Mesenchymal stem cell (in vitro differentiated cells and primary cell): ENCODE measurements around the gene ASCC1.
A peak's percentile ranks its signal among the peaks of the same experiment; 100 is the strongest.

ENCODE experiments used
- DNase-seq: peaks from one replicate; pipeline ENCODE4 v3.0.0-alpha.2; 2013
- H2AFZ ChIP-seq: one replicate; pipeline ENCODE4 v1.6.1; 2013; ENCODE audit warnings: low read depth, mild to moderate bottlenecking, control low read depth, inconsistent platforms, low read length, moderate library complexity
- H2AK5ac ChIP-seq: 2 replicates; pipeline ENCODE4 v1.6.1; 2013; ENCODE audit warnings: low read length, moderate library complexity, mild to moderate bottlenecking, inconsistent platforms; ENCODE audit not compliant: severe bottlenecking
- H2BK120ac ChIP-seq: one replicate; pipeline ENCODE4 v1.6.1; 2013; ENCODE audit warnings: low read depth, mild to moderate bottlenecking, inconsistent platforms, low read length, moderate library complexity
- H2BK12ac ChIP-seq, 2 experiments: one replicate each; pipeline ENCODE4 v1.6.1; 2013; ENCODE audit warnings: inconsistent platforms in 2 of 2, low read length in 2 of 2, mild to moderate bottlenecking in 2 of 2, moderate library complexity in 2 of 2, control low read depth in 1 of 2
- H2BK15ac ChIP-seq: one replicate; pipeline ENCODE4 v1.6.1; 2013; ENCODE audit warnings: mild to moderate bottlenecking, low read depth, inconsistent platforms; ENCODE audit not compliant: poor library complexity, severe bottlenecking
- H2BK5ac ChIP-seq: 2 replicates; pipeline ENCODE4 v1.6.1; 2013; ENCODE audit warnings: low read depth, mild to moderate bottlenecking, low read length, control low read depth, inconsistent platforms; ENCODE audit not compliant: poor library complexity, severe bottlenecking
- H3K14ac ChIP-seq, 2 experiments: one replicate each; pipeline ENCODE4 v1.6.1; 2013; ENCODE audit warnings: inconsistent platforms in 2 of 2, low read length in 2 of 2, control low read depth in 1 of 2, mild to moderate bottlenecking in 1 of 2, moderate library complexity in 1 of 2
- H3K18ac ChIP-seq, 2 experiments: one replicate each; pipeline ENCODE4 v1.6.1; 2013; ENCODE audit warnings: inconsistent platforms in 2 of 2, low read length in 2 of 2, control low read depth in 1 of 2, low read depth in 1 of 2, mild to moderate bottlenecking in 1 of 2
- H3K23ac ChIP-seq, 2 experiments: one replicate each; pipeline ENCODE4 v1.6.1; 2013; ENCODE audit warnings: inconsistent platforms in 2 of 2, low read length in 2 of 2, mild to moderate bottlenecking in 2 of 2, moderate library complexity in 2 of 2, control low read depth in 1 of 2
- H3K27ac ChIP-seq: 2 replicates; pipeline ENCODE4 v1.5.1; 2013; ENCODE audit warnings: mild to moderate bottlenecking, moderate library complexity, low read length, control low read depth, inconsistent platforms; ENCODE audit not compliant: poor library complexity, severe bottlenecking
- H3K27me3 ChIP-seq, 2 experiments: 2 replicates each; pipeline versions ENCODE4 v1.6.1 to v1.7.0; 2013; ENCODE audit warnings: low read length in 2 of 2, mild to moderate bottlenecking in 2 of 2, moderate library complexity in 2 of 2, control low read depth in 1 of 2, inconsistent platforms in 1 of 2; ENCODE audit not compliant: control insufficient read depth in 1 of 2, insufficient read depth in 1 of 2
- H3K36me3 ChIP-seq, 2 experiments: 2 replicates each; pipeline versions ENCODE4 v1.6.1 to v1.7.0; 2013; ENCODE audit warnings: low read length in 2 of 2, control low read depth in 1 of 2, inconsistent platforms in 1 of 2, low read depth in 1 of 2, mild to moderate bottlenecking in 1 of 2; ENCODE audit not compliant: insufficient read depth in 2 of 2, control insufficient read depth in 1 of 2
- H3K4ac ChIP-seq, 2 experiments: one replicate each; pipeline ENCODE4 v1.6.1; 2013; ENCODE audit warnings: inconsistent platforms in 2 of 2, low read length in 2 of 2, mild to moderate bottlenecking in 2 of 2, moderate library complexity in 2 of 2, control low read depth in 1 of 2, low read depth in 1 of 2
- H3K4me1 ChIP-seq: 2 replicates; pipeline ENCODE4 v1.6.1; 2013; ENCODE audit warnings: low read depth, low read length, control low read depth; ENCODE audit not compliant: control insufficient read depth, insufficient read depth
- H3K4me2 ChIP-seq: 2 replicates; pipeline ENCODE4 v1.6.1; 2013; ENCODE audit warnings: low read length, mild to moderate bottlenecking, inconsistent platforms; ENCODE audit not compliant: poor library complexity, severe bottlenecking
- H3K4me3 ChIP-seq, 2 experiments: 2 replicates each; pipeline versions ENCODE4 v1.5.1 to v1.7.0; 2013; ENCODE audit warnings: low read length in 2 of 2, mild to moderate bottlenecking in 2 of 2, control low read depth in 1 of 2, low read depth in 1 of 2; ENCODE audit not compliant: insufficient read depth in 1 of 2
- H3K79me1 ChIP-seq: replicated peaks from 2 replicates; pipeline ENCODE4 v1.6.1; 2013; ENCODE audit warnings: mild to moderate bottlenecking, control low read depth, low read length, inconsistent platforms; ENCODE audit not compliant: poor library complexity, severe bottlenecking
- H3K9ac ChIP-seq: 2 replicates; pipeline ENCODE4 v1.7.0; 2013; ENCODE audit warnings: mild to moderate bottlenecking, low read length, moderate library complexity
- H3K9me3 ChIP-seq: 2 replicates; pipeline ENCODE4 v1.7.0; 2013; ENCODE audit warnings: mild to moderate bottlenecking, low read length; ENCODE audit not compliant: control insufficient read depth
- H4K8ac ChIP-seq: one replicate; pipeline ENCODE4 v1.6.1; 2013; ENCODE audit warnings: inconsistent platforms, mild to moderate bottlenecking, low read length, moderate library complexity
- H4K91ac ChIP-seq: one replicate; pipeline ENCODE4 v1.6.1; 2013; ENCODE audit warnings: mild to moderate bottlenecking, low read length, inconsistent platforms
- WGBS: methylation state at CpG from one replicate; pipeline ENCODE4 v1.1.7; 2013; ENCODE audit warnings: mixed read lengths; 5-methylcytosine and 5-hydroxymethylcytosine counted together

The ASCC1 gene

GRCh38 chr10:72086466-72087391, 129.3 kb downstream of the ASCC1 start:
- Histone ChIP-seq H3K23ac (no peak overlapping the region), H3K79me1 (no peaks in the 10 kb centered on the region), H3K4ac (no peak overlapping the region), H2AFZ (no peak overlapping the region), H3K4me3 (peak overlapping the region; percentile 3 to 37), H3K14ac (no peak overlapping the region), H3K9me3 (no peaks in the 10 kb centered on the region), H3K4me2 (peak overlapping the region; percentile 82), H2BK120ac (no peak overlapping the region), H2BK12ac (no peak overlapping the region), H3K27ac (no peak overlapping the region), H3K18ac (no peak overlapping the region), H3K36me3 (no peaks in the 10 kb centered on the region), H2BK5ac (no peak overlapping the region), H2BK15ac (no peak overlapping the region), H3K27me3 (peaks cover 49 to 51% of the 10 kb centered on the region in 2 experiments), H2AK5ac (no peak overlapping the region), H3K4me1 (peaks cover 25% of the 10 kb centered on the region), H4K8ac (no peak overlapping the region), H3K9ac (no peak overlapping the region), H4K91ac (peak overlapping the region; percentile 43)
- DNase-seq: no peak
- 24% methylated on average over 44 of the region's 61 CpGs for WGBS

DNA sequence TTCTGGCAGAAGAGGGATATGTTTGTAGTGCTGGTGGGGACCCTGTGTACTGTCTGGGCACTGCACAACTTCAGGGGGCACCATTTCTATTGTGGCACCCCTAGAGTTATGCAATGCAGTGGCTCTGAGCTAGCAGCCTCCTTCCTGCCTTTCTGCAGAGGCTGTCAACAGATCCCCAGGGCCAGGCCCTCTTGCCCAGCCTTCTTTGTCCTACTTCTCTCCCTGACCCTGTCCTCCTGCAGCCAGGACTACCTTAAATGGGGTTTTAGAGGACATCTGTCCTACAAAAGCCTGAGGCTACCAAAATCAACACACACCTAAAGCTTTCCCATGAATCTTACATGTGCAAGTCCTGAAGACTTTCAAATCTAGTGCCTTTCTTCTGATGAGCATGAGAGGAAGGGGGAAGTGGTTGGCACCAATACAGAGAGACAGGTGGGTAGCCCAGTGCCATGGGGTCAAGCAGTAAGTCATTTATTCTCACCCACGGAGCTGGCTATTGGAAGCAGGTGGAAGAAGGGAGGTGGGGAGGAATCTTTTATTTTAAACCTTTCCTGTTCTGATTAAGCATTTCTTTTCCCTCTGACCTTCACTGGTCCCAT, 130.1 kb downstream of the ASCC1 start:
- no peak for DNase-seq
- Histone ChIP-seq H3K4me3 (no peak overlapping the region), H3K18ac (no peak overlapping the region), H3K27me3 (peaks cover 53 to 55% of the 10 kb centered on the region in 2 experiments), H3K4ac (peak overlapping the region in 1 of 2 experiments; percentile 20), H4K8ac (no peak overlapping the region), H3K27ac (no peak overlapping the region), H2AFZ (no peak overlapping the region), H3K79me1 (no peaks in the 10 kb centered on the region), H2BK5ac (no peak overlapping the region), H3K14ac (no peak overlapping the region), H2AK5ac (no peak overlapping the region), H2BK12ac (no peak overlapping the region), H3K4me1 (peaks cover 25% of the 10 kb centered on the region), H3K9ac (no peak overlapping the region), H4K91ac (no peak overlapping the region), H3K23ac (no peak overlapping the region), H2BK15ac (no peak overlapping the region), H3K36me3 (no peaks in the 10 kb centered on the region), H3K9me3 (no peaks in the 10 kb centered on the region), H2BK120ac (no peak overlapping the region), H3K4me2 (no peak overlapping the region)
- 20% methylated on average over 1 of the region's 1 CpG for WGBS

DNA sequence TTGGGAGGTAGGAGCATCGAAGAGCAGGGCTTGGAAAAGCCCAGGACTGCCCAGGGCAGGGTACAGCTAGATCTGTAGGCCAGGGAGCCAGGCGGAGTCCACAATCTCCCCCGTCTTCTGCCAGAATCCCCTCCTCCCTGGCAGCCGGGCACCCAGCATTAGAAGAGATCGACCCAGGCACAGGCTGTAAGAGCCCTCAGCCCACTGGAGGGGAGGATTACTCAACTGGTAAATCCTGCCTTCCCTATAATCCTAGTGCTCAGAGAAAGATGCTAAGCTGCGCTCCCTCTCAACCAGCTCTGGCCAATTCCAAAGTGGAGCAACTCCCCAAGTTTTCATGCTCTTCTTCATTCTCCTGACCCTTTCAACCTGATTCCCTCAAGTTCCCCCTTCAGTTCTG, 130.9 kb downstream of the ASCC1 start:
- H3K9me3 ChIP-seq: no peaks in the 10 kb centered on the region
- no peak overlapping the region for H3K23ac ChIP-seq
- no peak overlapping the region for H3K27ac ChIP-seq
- no peaks in the 10 kb centered on the region for H3K79me1 ChIP-seq
- no peak overlapping the region for H4K8ac ChIP-seq
- no peak overlapping the region for H3K4me3 ChIP-seq
- no peak overlapping the region for H3K4ac ChIP-seq
- H2BK120ac ChIP-seq: no peak overlapping the region
- H3K14ac ChIP-seq: no peak overlapping the region
- H3K36me3 ChIP-seq: no peaks in the 10 kb centered on the region
- no peak for DNase-seq
- H3K27me3 ChIP-seq: peaks cover 53 to 55% of the 10 kb centered on the region in 2 experiments
- H2AFZ ChIP-seq: no peak overlapping the region
- no peak overlapping the region for H3K4me2 ChIP-seq
- no peak overlapping the region for H3K18ac ChIP-seq
- WGBS: 97% methylated on average over 6 of the region's 6 CpGs
- no peak overlapping the region for H2BK5ac ChIP-seq
- no peak overlapping the region for H4K91ac ChIP-seq
- H2AK5ac ChIP-seq: no peak overlapping the region
- no peak overlapping the region for H3K9ac ChIP-seq
- H2BK15ac ChIP-seq: no peak overlapping the region
- peaks cover 29% of the 10 kb centered on the region for H3K4me1 ChIP-seq
- no peak overlapping the region for H2BK12ac ChIP-seq

DNA sequence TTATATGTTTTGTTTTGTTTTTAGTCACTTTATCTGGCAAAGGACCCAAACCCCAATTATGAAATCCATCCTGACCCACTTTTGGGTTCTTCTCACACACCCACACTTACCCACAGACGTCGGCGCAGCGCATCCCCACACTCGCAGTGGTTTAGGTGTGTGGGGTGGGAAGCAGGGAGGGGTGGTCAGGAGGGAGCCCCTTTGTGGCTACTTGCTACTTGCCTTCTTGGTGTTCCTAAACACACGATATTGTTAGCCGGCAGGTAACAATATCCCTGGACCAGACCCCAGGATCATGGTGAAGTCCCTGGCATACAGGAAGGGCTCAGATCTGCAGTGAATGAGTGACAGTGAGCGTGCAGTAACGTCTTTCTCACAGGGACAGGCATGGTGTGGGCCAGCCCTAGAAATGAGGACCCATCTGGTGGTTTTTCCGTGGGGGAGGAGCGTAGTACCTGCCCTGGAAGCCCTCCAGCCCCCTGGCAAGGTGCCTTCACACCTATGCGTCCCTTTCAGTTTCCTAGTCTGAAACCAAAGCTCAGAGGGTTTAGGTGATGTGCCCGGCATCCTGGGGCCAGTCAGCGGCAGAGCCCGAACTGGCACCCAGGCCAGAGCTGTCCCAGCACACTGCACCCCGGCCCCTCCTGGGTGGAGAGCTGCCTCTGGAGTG, 132.2 kb downstream of the ASCC1 start:
- Histone ChIP-seq H3K4me1 (peaks cover 29% of the 10 kb centered on the region), H3K23ac (no peak overlapping the region), H2BK5ac (no peak overlapping the region), H3K9ac (no peak overlapping the region), H3K36me3 (no peaks in the 10 kb centered on the region), H2BK120ac (no peak overlapping the region), H2AK5ac (no peak overlapping the region), H3K18ac (no peak overlapping the region), H4K8ac (no peak overlapping the region), H3K9me3 (no peaks in the 10 kb centered on the region), H3K27me3 (peaks cover 44 to 50% of the 10 kb centered on the region in 2 experiments), H3K4ac (no peak overlapping the region), H3K14ac (no peak overlapping the region), H2BK12ac (no peak overlapping the region), H3K4me3 (no peak overlapping the region), H2AFZ (no peak overlapping the region), H3K27ac (no peak overlapping the region), H4K91ac (no peak overlapping the region), H3K79me1 (no peaks in the 10 kb centered on the region), H2BK15ac (no peak overlapping the region), H3K4me2 (no peak overlapping the region)
- DNase-seq: no peak
- 91% methylated on average over 16 of the region's 16 CpGs for WGBS
